WTC11 (cell line): Measurements from ENCODE around the gene CRACDL. TPM values are rescaled to one million over a fixed set of nuclear protein-coding genes. Genes with fewer than 3 reads are reported as not detected.

Source experiments
- ATAC-seq: fragments of 200-7000 bp; cut with Tn5 transposase; 2 replicates; pipeline ENCODE4 v1.10.0; 2021; ENCODE audit warnings: mild to moderate bottlenecking, moderate library complexity
- CTCF ChIA-PET: fragments of 300-600 bp; sonication (Branson Sonifier 250); formaldehyde crosslinking; loops from one replicate; lab custom pipeline; 2021; ENCODE audit warnings: antibody characterized with exemption; lab: Charles Lee
- POLR2A ChIA-PET: fragments of 350-600 bp; sonication (Branson Sonifier 250); formaldehyde crosslinking; loops from one replicate; lab custom pipeline; 2021; ENCODE audit warnings: antibody characterized with exemption; lab: Charles Lee
- DNase-seq: peaks from one replicate; pipeline ENCODE4 v3.0.0; 2021; ENCODE audit warnings: low spot score
- H3K27ac Mint-ChIP-seq: 2 replicates; pipeline ENCODE4 v1.8.0; 2021; ENCODE audit warnings: mixed read lengths
- H3K27me3 Mint-ChIP-seq: 2 replicates; pipeline ENCODE4 v1.8.0; 2021; ENCODE audit warnings: low read depth, mild to moderate bottlenecking, moderate library complexity, mixed read lengths
- H3K36me3 Mint-ChIP-seq: 2 replicates; pipeline ENCODE4 v1.8.0; 2021; ENCODE audit warnings: mixed read lengths
- H3K4me1 Mint-ChIP-seq: 2 replicates; pipeline ENCODE4 v1.8.0; 2022; ENCODE audit warnings: mixed read lengths
- H3K4me3 Mint-ChIP-seq: 2 replicates; pipeline ENCODE4 v1.8.0; 2021; ENCODE audit warnings: mild to moderate bottlenecking, moderate library complexity, mixed read lengths
- H3K9me3 Mint-ChIP-seq: 2 replicates; pipeline ENCODE4 v1.8.0; 2021; ENCODE audit warnings: mixed read lengths
- ATF1 ChIP-seq: sonication (generic); formaldehyde crosslinking; IDR thresholded peaks from 2 replicates; pipeline ENCODE4 v1.8.1; 2023; ENCODE audit warnings: mild to moderate bottlenecking, moderate library complexity, missing genetic modification reagents
- CDX4 ChIP-seq: fragments of 250-450 bp; sonication (Bioruptor Pico); IDR thresholded peaks from 2 replicates; pipeline ENCODE4 v1.9.0; 2021; ENCODE audit warnings: moderate library complexity, mild to moderate bottlenecking, inconsistent platforms, borderline replicate concordance
- CREM ChIP-seq: sonication (generic); formaldehyde crosslinking; IDR thresholded peaks from 2 replicates; pipeline ENCODE4 v1.8.1; 2022; ENCODE audit warnings: mild to moderate bottlenecking, missing genetic modification reagents, moderate library complexity
- ELF4 ChIP-seq: sonication (generic); formaldehyde crosslinking; IDR thresholded peaks from 2 replicates; pipeline ENCODE4 v1.8.1; 2022; ENCODE audit warnings: low read depth, mild to moderate bottlenecking, moderate library complexity, missing genetic modification reagents
- MLX ChIP-seq: sonication (generic); formaldehyde crosslinking; IDR thresholded peaks from 2 replicates; pipeline ENCODE4 v1.8.1; 2023; ENCODE audit warnings: mild to moderate bottlenecking, missing genetic modification reagents, moderate library complexity
- NR2C2 ChIP-seq: sonication (generic); formaldehyde crosslinking; IDR thresholded peaks from 2 replicates; pipeline ENCODE4 v1.8.0; 2022; ENCODE audit warnings: mild to moderate bottlenecking, missing genetic modification reagents
- TEAD1 ChIP-seq: sonication (generic); formaldehyde crosslinking; IDR thresholded peaks from 2 replicates; pipeline ENCODE4 v1.8.0; 2022; ENCODE audit warnings: mild to moderate bottlenecking, missing genetic modification reagents
- ZNF317 ChIP-seq: sonication (generic); formaldehyde crosslinking; IDR thresholded peaks from 2 replicates; pipeline ENCODE4 v1.8.1; 2023; ENCODE audit warnings: low read depth, mild to moderate bottlenecking, moderate library complexity, missing genetic modification reagents, borderline replicate concordance
- ZNF425 ChIP-seq: fragments of 250-450 bp; sonication (Bioruptor Pico); conservative IDR thresholded peaks from 2 replicates; pipeline ENCODE4 v1.9.0; 2021; ENCODE audit warnings: mild to moderate bottlenecking
- total RNA-seq: library from RNA; stranded (reverse); gene quantifications from 3 replicates; pipeline ENCODE4 v1.2.3, GENCODE V29; 2021
- TF ChIP-seq, protein P1 (sequence below): sonication (generic); formaldehyde crosslinking; IDR thresholded peaks from 2 replicates; pipeline ENCODE4 v1.8.0; 2022; ENCODE audit warnings: missing genetic modification reagents
- TF ChIP-seq, protein P2 (sequence below): sonication (generic); formaldehyde crosslinking; IDR thresholded peaks from 2 replicates; pipeline ENCODE4 v1.8.1; 2023; ENCODE audit warnings: mild to moderate bottlenecking, moderate library complexity, missing genetic modification reagents
- TF ChIP-seq, protein P3 (sequence below): sonication (generic); formaldehyde crosslinking; IDR thresholded peaks from 2 replicates; pipeline ENCODE4 v1.8.1; 2022; ENCODE audit warnings: low read depth, missing genetic modification reagents, borderline replicate concordance
- TF ChIP-seq, protein P4 (sequence below): sonication (generic); formaldehyde crosslinking; IDR thresholded peaks from 2 replicates; pipeline ENCODE4 v1.8.1; 2023; ENCODE audit warnings: mild to moderate bottlenecking, missing genetic modification reagents
- TF ChIP-seq, protein P5 (sequence below): sonication (generic); formaldehyde crosslinking; IDR thresholded peaks from 2 replicates; pipeline ENCODE4 v1.8.1; 2022; ENCODE audit warnings: mild to moderate bottlenecking, missing genetic modification reagents, moderate library complexity, borderline replicate concordance

The CRACDL gene
- total RNA-seq, 1 experiment from 2014 or later, result 0.72 TPM

DNA sequence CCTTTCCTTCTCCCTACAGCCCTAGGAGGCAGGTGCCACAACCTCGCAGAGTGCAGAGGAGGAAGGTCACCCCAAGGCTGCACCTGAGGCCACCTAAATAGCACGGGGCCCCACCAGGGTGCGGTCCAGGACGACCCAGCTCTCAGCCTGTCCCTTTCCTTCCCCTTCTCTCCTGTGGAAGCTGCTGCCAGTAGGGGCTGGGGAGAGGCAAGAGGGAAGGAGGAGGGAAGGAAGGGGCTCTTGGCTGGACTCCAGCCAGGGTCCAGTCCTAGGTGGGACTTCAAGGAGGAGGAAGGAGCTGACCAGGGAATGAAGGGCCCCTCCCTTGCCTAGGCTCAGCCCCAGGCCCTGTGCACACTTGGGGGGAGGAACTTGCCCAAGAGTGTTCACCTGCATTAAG, 11.1 kb downstream of the CRACDL start:
- peaks cover 7% of the 10 kb centered on the region for H3K9me3 Mint-ChIP-seq
- no peak overlapping the region for H3K4me3 Mint-ChIP-seq
- ChIA-PET POLR2A (no interaction called here), CTCF (interaction anchor here (1.1 kb wide), 2 partner anchors 141 to 276 kb away, joined by 3 read pairs; no protein-coding TSS in a partner anchor)
- H3K27me3 Mint-ChIP-seq, result no peaks in the 10 kb centered on the region
- no peak for TF ChIP-seq ZNF425
- TF ChIP-seq ATF1 (CRISPR knock-in tag), result no peak
- TF ChIP-seq ZNF317 (CRISPR knock-in tag), result no peak
- TF ChIP-seq CDX4 (CRISPR knock-in tag), result no peak
- TF ChIP-seq TEAD1 (CRISPR knock-in tag), result no peak
- TF ChIP-seq CREM, result no peak
- TF ChIP-seq ELF4 (CRISPR knock-in tag), result no peak
- TF ChIP-seq, protein P1, sequence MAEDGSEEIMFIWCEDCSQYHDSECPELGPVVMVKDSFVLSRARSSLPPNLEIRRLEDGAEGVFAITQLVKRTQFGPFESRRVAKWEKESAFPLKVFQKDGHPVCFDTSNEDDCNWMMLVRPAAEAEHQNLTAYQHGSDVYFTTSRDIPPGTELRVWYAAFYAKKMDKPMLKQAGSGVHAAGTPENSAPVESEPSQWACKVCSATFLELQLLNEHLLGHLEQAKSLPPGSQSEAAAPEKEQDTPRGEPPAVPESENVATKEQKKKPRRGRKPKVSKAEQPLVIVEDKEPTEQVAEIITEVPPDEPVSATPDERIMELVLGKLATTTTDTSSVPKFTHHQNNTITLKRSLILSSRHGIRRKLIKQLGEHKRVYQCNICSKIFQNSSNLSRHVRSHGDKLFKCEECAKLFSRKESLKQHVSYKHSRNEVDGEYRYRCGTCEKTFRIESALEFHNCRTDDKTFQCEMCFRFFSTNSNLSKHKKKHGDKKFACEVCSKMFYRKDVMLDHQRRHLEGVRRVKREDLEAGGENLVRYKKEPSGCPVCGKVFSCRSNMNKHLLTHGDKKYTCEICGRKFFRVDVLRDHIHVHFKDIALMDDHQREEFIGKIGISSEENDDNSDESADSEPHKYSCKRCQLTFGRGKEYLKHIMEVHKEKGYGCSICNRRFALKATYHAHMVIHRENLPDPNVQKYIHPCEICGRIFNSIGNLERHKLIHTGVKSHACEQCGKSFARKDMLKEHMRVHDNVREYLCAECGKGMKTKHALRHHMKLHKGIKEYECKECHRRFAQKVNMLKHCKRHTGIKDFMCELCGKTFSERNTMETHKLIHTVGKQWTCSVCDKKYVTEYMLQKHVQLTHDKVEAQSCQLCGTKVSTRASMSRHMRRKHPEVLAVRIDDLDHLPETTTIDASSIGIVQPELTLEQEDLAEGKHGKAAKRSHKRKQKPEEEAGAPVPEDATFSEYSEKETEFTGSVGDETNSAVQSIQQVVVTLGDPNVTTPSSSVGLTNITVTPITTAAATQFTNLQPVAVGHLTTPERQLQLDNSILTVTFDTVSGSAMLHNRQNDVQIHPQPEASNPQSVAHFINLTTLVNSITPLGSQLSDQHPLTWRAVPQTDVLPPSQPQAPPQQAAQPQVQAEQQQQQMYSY (CRISPR knock-in tag), result no peak
- TF ChIP-seq, protein P2, sequence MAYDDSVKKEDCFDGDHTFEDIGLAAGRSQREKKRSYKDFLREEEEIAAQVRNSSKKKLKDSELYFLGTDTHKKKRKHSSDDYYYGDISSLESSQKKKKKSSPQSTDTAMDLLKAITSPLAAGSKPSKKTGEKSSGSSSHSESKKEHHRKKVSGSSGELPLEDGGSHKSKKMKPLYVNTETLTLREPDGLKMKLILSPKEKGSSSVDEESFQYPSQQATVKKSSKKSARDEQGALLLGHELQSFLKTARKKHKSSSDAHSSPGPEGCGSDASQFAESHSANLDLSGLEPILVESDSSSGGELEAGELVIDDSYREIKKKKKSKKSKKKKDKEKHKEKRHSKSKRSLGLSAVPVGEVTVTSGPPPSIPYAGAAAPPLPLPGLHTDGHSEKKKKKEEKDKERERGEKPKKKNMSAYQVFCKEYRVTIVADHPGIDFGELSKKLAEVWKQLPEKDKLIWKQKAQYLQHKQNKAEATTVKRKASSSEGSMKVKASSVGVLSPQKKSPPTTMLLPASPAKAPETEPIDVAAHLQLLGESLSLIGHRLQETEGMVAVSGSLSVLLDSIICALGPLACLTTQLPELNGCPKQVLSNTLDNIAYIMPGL (CRISPR knock-in tag), result no peak
- TF ChIP-seq, protein P3, sequence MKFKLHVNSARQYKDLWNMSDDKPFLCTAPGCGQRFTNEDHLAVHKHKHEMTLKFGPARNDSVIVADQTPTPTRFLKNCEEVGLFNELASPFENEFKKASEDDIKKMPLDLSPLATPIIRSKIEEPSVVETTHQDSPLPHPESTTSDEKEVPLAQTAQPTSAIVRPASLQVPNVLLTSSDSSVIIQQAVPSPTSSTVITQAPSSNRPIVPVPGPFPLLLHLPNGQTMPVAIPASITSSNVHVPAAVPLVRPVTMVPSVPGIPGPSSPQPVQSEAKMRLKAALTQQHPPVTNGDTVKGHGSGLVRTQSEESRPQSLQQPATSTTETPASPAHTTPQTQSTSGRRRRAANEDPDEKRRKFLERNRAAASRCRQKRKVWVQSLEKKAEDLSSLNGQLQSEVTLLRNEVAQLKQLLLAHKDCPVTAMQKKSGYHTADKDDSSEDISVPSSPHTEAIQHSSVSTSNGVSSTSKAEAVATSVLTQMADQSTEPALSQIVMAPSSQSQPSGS (CRISPR knock-in tag), result no peak
- TF ChIP-seq NR2C2 (CRISPR knock-in tag), result no peak
- no peak for TF ChIP-seq MLX (CRISPR knock-in tag)
- TF ChIP-seq, protein P4, sequence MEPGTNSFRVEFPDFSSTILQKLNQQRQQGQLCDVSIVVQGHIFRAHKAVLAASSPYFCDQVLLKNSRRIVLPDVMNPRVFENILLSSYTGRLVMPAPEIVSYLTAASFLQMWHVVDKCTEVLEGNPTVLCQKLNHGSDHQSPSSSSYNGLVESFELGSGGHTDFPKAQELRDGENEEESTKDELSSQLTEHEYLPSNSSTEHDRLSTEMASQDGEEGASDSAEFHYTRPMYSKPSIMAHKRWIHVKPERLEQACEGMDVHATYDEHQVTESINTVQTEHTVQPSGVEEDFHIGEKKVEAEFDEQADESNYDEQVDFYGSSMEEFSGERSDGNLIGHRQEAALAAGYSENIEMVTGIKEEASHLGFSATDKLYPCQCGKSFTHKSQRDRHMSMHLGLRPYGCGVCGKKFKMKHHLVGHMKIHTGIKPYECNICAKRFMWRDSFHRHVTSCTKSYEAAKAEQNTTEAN (CRISPR knock-in tag), result no peak
- TF ChIP-seq, protein P5, sequence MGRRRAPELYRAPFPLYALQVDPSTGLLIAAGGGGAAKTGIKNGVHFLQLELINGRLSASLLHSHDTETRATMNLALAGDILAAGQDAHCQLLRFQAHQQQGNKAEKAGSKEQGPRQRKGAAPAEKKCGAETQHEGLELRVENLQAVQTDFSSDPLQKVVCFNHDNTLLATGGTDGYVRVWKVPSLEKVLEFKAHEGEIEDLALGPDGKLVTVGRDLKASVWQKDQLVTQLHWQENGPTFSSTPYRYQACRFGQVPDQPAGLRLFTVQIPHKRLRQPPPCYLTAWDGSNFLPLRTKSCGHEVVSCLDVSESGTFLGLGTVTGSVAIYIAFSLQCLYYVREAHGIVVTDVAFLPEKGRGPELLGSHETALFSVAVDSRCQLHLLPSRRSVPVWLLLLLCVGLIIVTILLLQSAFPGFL (CRISPR knock-in tag), result no peak
- H3K4me1 Mint-ChIP-seq, result peaks cover 15% of the 10 kb centered on the region
- ATAC-seq (no peak), DNase-seq (no peak)
- H3K27ac Mint-ChIP-seq, result no peak overlapping the region
- 0 out of 2 replicates have a peak, but pooled peaks cover 3% of the 10 kb centered on the region for H3K36me3 Mint-ChIP-seq
